ENCODE data around the gene MKLN1. TPM values are rescaled to one million over a fixed set of nuclear protein-coding genes. Genes with fewer than 3 reads are reported as not detected.

MKLN1 gene
- total and polyA plus RNA-seq, 2 of the 13 experiments (the other 11 are each of a cell fraction or from before 2014, with no cell fraction given) = 33.6 to 43.5 TPM

DNA sequence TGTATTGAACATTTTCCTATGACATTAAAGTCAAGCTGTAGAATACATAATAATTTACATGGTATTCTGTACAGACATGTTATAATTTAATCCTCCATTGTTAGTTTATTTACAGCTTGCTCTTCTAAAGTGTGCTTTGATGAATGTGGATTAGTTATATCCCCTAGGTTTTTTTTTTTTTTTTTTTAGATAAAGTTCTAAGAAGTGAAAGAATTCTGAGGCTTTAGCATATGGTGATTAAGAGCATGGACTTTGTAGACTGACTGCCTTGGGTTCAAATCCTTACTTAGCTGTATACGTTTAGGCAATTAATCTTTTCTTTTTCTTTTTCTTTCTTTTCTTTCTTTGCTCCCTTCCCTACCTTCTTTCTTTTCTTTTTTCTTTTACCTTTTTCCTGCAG lies 44.9 kb downstream of the MKLN1 start (continued):
- TF ChIP-seq NAIF1 (CRISPR knock-in tag; IDR thresholded peaks at IDR 0.05; ENCODE audit: borderline replicate concordance) = no peak
- no peak for TF ChIP-seq ZNF441 (CRISPR knock-in tag; IDR thresholded peaks at IDR 0.05; ENCODE audit: borderline replicate concordance)

- Histone ChIP-seq H3K27me3 (ENCODE audit: control insufficient read depth in 1 of 2, insufficient read depth in 2 of 2, low read length in 2 of 2) (no peaks in the 10 kb centered on the region), H2AFZ (ENCODE audit: low read length) (no peak overlapping the region), H3K79me2 (ENCODE audit: insufficient read depth, low read length) (peaks cover 72% of the 10 kb centered on the region), H3K36me3 (replicated peaks in 1 of 2; ENCODE audit: control insufficient read depth in 1 of 2, insufficient read depth in 2 of 2, low read length in 2 of 2) (peaks cover 0 to 1% of the 10 kb centered on the region in 2 experiments; a peak in 3 of 5 replicates), H3K9me3 (ENCODE audit: low read length) (no peaks in the 10 kb centered on the region), H3K27ac (ENCODE audit: extremely low read length, insufficient read depth, low read length) (no peak overlapping the region), H3K9ac (ENCODE audit: insufficient read depth, low read depth, low read length) (no peak overlapping the region), H3K4me1 (ENCODE audit: insufficient read depth, low read length) (no peaks in the 10 kb centered on the region), H3K4me2 (ENCODE audit: low read depth, low read length) (no peak overlapping the region), H3K4me3 (replicated peaks in 1 of 3; ENCODE audit: insufficient read depth in 1 of 3, low read depth in 2 of 3, low read length in 3 of 3) (no peak overlapping the region), H4K20me1 (ENCODE audit: insufficient read depth, low read length) (peaks cover 25% of the 10 kb centered on the region)
- in situ Hi-C loops (cut with HindIII; ENCODE audit: extremely low pct_ligation_motif_present, low pct_unique_long_range_greater_than_20kb) (no loop called here), intact Hi-C loops (cut with micrococcal nuclease; ENCODE audit: unreplicated experiment) (no loop called here)
- no TSS peak for BruUV-seq (replicated peaks)
- ChIA-PET POLR2A (no interaction called here), CTCF (ENCODE audit: low intra/inter-chr PET ratio, low total read pairs) (no interaction called here)
- ATAC-seq = no peak
- no peak for DNase-seq (ENCODE audit: low spot score)
- no peak for FAIRE-seq
- TF ChIP-seq ZBTB14 (CRISPR knock-in tag; IDR thresholded peaks at IDR 0.05) = no peak
- 96% methylated on average over 1 of the region's 1 CpG for WGBS (ENCODE audit: low lambda C conversion rate)
Observed at GRCh38 chr7:131374821-131375220, 47.1 kb downstream of the MKLN1 start.

DNA sequence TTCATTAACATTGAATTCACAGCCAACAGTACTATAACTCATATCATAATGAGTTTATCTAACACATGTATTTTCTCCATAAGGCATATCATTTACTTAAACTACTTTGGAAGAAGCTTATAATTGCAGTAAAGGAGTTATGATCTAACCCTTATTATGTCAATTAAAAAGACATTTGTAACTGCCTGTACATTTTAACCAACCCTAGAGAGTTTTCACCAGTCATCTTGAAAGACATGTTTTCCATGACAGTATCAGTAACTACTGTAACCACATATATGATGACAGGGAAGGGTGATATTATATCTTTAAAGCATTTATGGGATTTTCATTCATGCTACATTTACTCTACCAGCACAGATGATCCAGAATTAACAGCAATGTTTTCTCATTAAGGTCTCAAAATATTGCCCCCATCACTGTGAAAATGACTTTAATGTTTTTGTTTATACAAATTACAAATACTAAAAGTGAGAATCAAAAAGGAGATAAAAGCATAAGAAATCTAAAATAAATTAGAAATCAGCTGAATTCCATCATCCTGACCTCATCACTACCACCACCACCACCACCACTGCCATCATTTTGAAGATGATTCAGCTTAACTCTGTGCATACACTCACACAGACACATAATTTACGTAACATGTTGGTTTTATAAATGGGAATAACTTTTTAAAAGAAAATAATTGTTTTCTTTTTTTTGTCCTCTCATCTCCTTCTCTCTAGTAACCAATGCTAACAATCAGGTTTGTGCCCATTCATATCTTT lies 53.6 kb downstream of the MKLN1 start:
- Histone ChIP-seq H3K4me3 (replicated peaks in 1 of 3; ENCODE audit: insufficient read depth in 1 of 3, low read depth in 2 of 3, low read length in 3 of 3) (no peak overlapping the region), H3K9ac (ENCODE audit: insufficient read depth, low read depth, low read length) (no peak overlapping the region), H3K4me1 (ENCODE audit: insufficient read depth, low read length) (no peaks in the 10 kb centered on the region), H3K9me3 (ENCODE audit: low read length) (no peaks in the 10 kb centered on the region), H3K27me3 (ENCODE audit: control insufficient read depth in 1 of 2, insufficient read depth in 2 of 2, low read length in 2 of 2) (no peaks in the 10 kb centered on the region), H4K20me1 (ENCODE audit: insufficient read depth, low read length) (peaks cover 15% of the 10 kb centered on the region; the same call in 1 of the 2 replicates), H3K79me2 (ENCODE audit: insufficient read depth, low read length) (peaks cover 44% of the 10 kb centered on the region), H3K4me2 (ENCODE audit: low read depth, low read length) (no peak overlapping the region), H3K27ac (ENCODE audit: extremely low read length, insufficient read depth, low read length) (no peak overlapping the region), H2AFZ (ENCODE audit: low read length) (no peak overlapping the region), H3K36me3 (replicated peaks in 1 of 2; ENCODE audit: control insufficient read depth in 1 of 2, insufficient read depth in 2 of 2, low read length in 2 of 2) (peaks cover 0 to 8% of the 10 kb centered on the region in 2 experiments; a peak in 3 of 5 replicates)
- FAIRE-seq (no peak), DNase-seq (ENCODE audit: low spot score) (no peak), ATAC-seq (no peak)
- WGBS (ENCODE audit: low lambda C conversion rate) = 97% methylated on average over 1 of the region's 1 CpG
- no TSS peak for BruUV-seq (replicated peaks)
- in situ Hi-C loops (cut with HindIII; ENCODE audit: extremely low pct_ligation_motif_present, low pct_unique_long_range_greater_than_20kb) (no loop called here), intact Hi-C loops (cut with micrococcal nuclease; ENCODE audit: unreplicated experiment) (no loop called here)
- CTCF ChIA-PET (ENCODE audit: low intra/inter-chr PET ratio, low total read pairs) = no interaction called here
- TF ChIP-seq RAD51 (IDR thresholded peaks at IDR 0.05; ENCODE audit: borderline replicate concordance) (no peak), ARNTL (CRISPR knock-in tag; IDR thresholded peaks at IDR 0.05) (no peak), RARG (CRISPR knock-in tag; IDR thresholded peaks at IDR 0.05; ENCODE audit: low read depth) (no peak)
- TF ChIP-seq, protein P1, sequence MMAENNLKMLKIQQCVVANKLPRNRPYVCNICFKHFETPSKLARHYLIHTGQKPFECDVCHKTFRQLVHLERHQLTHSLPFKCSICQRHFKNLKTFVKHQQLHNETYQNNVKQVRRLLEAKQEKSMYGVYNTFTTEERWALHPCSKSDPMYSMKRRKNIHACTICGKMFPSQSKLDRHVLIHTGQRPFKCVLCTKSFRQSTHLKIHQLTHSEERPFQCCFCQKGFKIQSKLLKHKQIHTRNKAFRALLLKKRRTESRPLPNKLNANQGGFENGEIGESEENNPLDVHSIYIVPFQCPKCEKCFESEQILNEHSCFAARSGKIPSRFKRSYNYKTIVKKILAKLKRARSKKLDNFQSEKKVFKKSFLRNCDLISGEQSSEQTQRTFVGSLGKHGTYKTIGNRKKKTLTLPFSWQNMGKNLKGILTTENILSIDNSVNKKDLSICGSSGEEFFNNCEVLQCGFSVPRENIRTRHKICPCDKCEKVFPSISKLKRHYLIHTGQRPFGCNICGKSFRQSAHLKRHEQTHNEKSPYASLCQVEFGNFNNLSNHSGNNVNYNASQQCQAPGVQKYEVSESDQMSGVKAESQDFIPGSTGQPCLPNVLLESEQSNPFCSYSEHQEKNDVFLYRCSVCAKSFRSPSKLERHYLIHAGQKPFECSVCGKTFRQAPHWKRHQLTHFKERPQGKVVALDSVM (CRISPR knock-in tag; IDR thresholded peaks at IDR 0.05) = no peak
- POLR2A ChIA-PET = no interaction called here

Measured in HepG2 (cell line).